ENCODE results near the gene ISCA2.

DNA sequence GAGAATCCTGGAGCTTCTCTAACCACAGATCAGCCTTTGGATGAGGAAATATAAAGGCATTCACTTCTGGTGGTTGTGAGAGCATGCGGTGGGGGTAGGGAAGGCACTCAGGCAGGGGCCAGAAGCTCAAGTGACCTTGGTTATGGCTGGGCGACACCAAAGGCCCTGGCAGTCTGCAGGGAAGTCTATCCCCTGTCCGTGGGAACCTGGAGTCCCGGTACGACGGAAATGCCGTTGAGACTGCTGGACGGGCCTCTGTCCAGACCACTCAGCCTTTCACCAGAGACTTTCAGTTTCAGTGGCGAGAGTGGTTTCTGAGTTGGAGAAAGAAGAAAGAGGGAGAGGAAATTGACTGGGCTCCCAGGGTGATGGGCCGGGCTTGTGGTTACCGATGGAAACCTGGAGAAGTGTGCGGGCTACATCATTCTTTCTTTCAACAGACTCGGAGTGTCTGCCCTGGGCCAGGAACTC, 20.9 kb downstream of the ISCA2 start:
- TF ChIP-seq, protein P1, sequence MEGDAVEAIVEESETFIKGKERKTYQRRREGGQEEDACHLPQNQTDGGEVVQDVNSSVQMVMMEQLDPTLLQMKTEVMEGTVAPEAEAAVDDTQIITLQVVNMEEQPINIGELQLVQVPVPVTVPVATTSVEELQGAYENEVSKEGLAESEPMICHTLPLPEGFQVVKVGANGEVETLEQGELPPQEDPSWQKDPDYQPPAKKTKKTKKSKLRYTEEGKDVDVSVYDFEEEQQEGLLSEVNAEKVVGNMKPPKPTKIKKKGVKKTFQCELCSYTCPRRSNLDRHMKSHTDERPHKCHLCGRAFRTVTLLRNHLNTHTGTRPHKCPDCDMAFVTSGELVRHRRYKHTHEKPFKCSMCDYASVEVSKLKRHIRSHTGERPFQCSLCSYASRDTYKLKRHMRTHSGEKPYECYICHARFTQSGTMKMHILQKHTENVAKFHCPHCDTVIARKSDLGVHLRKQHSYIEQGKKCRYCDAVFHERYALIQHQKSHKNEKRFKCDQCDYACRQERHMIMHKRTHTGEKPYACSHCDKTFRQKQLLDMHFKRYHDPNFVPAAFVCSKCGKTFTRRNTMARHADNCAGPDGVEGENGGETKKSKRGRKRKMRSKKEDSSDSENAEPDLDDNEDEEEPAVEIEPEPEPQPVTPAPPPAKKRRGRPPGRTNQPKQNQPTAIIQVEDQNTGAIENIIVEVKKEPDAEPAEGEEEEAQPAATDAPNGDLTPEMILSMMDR (IDR thresholded peaks at IDR 0.05; ENCODE audit: insufficient read depth, low read length, poor library complexity, severe bottlenecking) = no peak
- no peak for TF ChIP-seq EZH2phosphoT487 (conservative IDR thresholded peaks at IDR 0.05; ENCODE audit: low read length)
